ENCODE results near the gene TMEM80.
"Not testable (repeated sequence)": the region's sequence is repeated elsewhere in the genome, so short reads cannot be mapped to it uniquely, and the experiment has no call there.

TMEM80 gene

GRCh38 chr11:725624-726202, 30.1 kb downstream of the TMEM80 start:
- H3K27ac Mint-ChIP-seq, result peak overlapping the region; percentile 31
- DNase-seq (ENCODE audit: low spot score in 2 of 2) (peak in 1 of 2 donors; percentile 20), ATAC-seq (ENCODE audit: low read depth) (no peak)
- H3K4me1 Mint-ChIP-seq, result peaks cover 14% of the 10 kb centered on the region
- no peaks in the 10 kb centered on the region for H3K9me3 Mint-ChIP-seq
- no peaks in the 10 kb centered on the region for H3K36me3 Mint-ChIP-seq
- H3K4me3 Mint-ChIP-seq, result peak overlapping the region; percentile 81
- peaks cover 4% of the 10 kb centered on the region for H3K27me3 Mint-ChIP-seq

- DNase-seq (ENCODE audit: low spot score in 2 of 2), result peak in 1 of 2 donors; percentile 60
- Mint-ChIP-seq H3K36me3 (no peaks in the 10 kb centered on the region), H3K27ac (peak overlapping the region; percentile 31)
These were observed 30.9 kb downstream of the TMEM80 start for GRCh38 chr11:726278-727220.

GRCh38 chr11:727281-727701, 31.7 kb downstream of the TMEM80 start:
- Mint-ChIP-seq H3K36me3 (no peaks in the 10 kb centered on the region), H3K27me3 (peaks cover 4% of the 10 kb centered on the region), H3K27ac (no peak overlapping the region), H3K4me1 (peaks cover 10% of the 10 kb centered on the region), H3K4me3 (peak overlapping the region; percentile 44), H3K9me3 (no peaks in the 10 kb centered on the region)
- no peak for ATAC-seq (ENCODE audit: low read depth)
- peak in 1 of 2 donors; percentile 25 for DNase-seq (ENCODE audit: low spot score in 2 of 2)

More at GRCh38 chr11:726278-727220, 30.9 kb downstream of the TMEM80 start:
- peak overlapping the region; percentile 81 for H3K4me3 Mint-ChIP-seq
- H3K9me3 Mint-ChIP-seq, result no peaks in the 10 kb centered on the region
- H3K4me1 Mint-ChIP-seq, result peaks cover 11% of the 10 kb centered on the region
- peak; percentile 13 for ATAC-seq (ENCODE audit: low read depth)
- H3K27me3 Mint-ChIP-seq, result peaks cover 4% of the 10 kb centered on the region

- no peak overlapping the region for H3K27ac Mint-ChIP-seq
- peaks cover 3% of the 10 kb centered on the region for H3K27me3 Mint-ChIP-seq
- DNase-seq (ENCODE audit: low spot score in 2 of 2) (peak; percentile 76 to 89), ATAC-seq (ENCODE audit: low read depth) (peak; percentile 80)
- no peak overlapping the region for H3K4me3 Mint-ChIP-seq
- H3K9me3 Mint-ChIP-seq, result no peaks in the 10 kb centered on the region
- no peaks in the 10 kb centered on the region for H3K36me3 Mint-ChIP-seq
- peaks cover 8% of the 10 kb centered on the region for H3K4me1 Mint-ChIP-seq
These were observed 32.5 kb downstream of the TMEM80 start for GRCh38 chr11:727859-728748.

GRCh38 chr11:728901-729491, 33.4 kb downstream of the TMEM80 start:
- Mint-ChIP-seq H3K36me3 (no peaks in the 10 kb centered on the region), H3K4me3 (no peak overlapping the region), H3K9me3 (no peaks in the 10 kb centered on the region), H3K4me1 (peaks cover 4% of the 10 kb centered on the region), H3K27ac (no peak overlapping the region), H3K27me3 (peaks cover 2% of the 10 kb centered on the region)
- ATAC-seq (ENCODE audit: low read depth), result no peak
- no peak for DNase-seq (ENCODE audit: low spot score in 2 of 2)

GRCh38 chr11:729492-730074, 34.0 kb downstream of the TMEM80 start:
- DNase-seq (ENCODE audit: low spot score in 2 of 2) (no peak), ATAC-seq (ENCODE audit: low read depth) (no peak)
- no peaks in the 10 kb centered on the region for H3K9me3 Mint-ChIP-seq
- peaks cover 4% of the 10 kb centered on the region for H3K4me1 Mint-ChIP-seq
- H3K27ac Mint-ChIP-seq, result no peak overlapping the region
- H3K4me3 Mint-ChIP-seq, result no peak overlapping the region
- peaks cover 2% of the 10 kb centered on the region for H3K27me3 Mint-ChIP-seq
- H3K36me3 Mint-ChIP-seq, result no peaks in the 10 kb centered on the region

GRCh38 chr11:733072-733471, 37.5 kb downstream of the TMEM80 start:
- Mint-ChIP-seq H3K27me3 (peaks cover 9% of the 10 kb centered on the region), H3K27ac (no peak overlapping the region), H3K4me3 (no peak overlapping the region), H3K36me3 (no peaks in the 10 kb centered on the region), H3K9me3 (no peaks in the 10 kb centered on the region), H3K4me1 (peaks cover 9% of the 10 kb centered on the region)
- DNase-seq (ENCODE audit: low spot score in 2 of 2) (no peak), ATAC-seq (ENCODE audit: low read depth) (no peak)

- H3K27ac Mint-ChIP-seq; ATAC-seq (ENCODE audit: low read depth); H3K4me3 Mint-ChIP-seq; DNase-seq (ENCODE audit: low spot score in 2 of 2); H3K9me3 Mint-ChIP-seq; H3K36me3 Mint-ChIP-seq; H3K4me1 Mint-ChIP-seq: not testable (repeated sequence)
- H3K27me3 Mint-ChIP-seq, result peaks cover 14% of the 10 kb centered on the region
These were observed 38.9 kb downstream of the TMEM80 start for GRCh38 chr11:734541-734940.

GRCh38 chr11:737366-737765, 41.8 kb downstream of the TMEM80 start:
- H3K4me3 Mint-ChIP-seq, result peak overlapping the region; percentile 66
- ATAC-seq (ENCODE audit: low read depth), result peak; percentile 37
- peaks cover 12% of the 10 kb centered on the region for H3K27me3 Mint-ChIP-seq
- no peaks in the 10 kb centered on the region for H3K36me3 Mint-ChIP-seq
- H3K27ac Mint-ChIP-seq, result no peak overlapping the region
- DNase-seq (ENCODE audit: low spot score in 2 of 2), result no peak
- H3K9me3 Mint-ChIP-seq, result no peaks in the 10 kb centered on the region
- peaks cover 9% of the 10 kb centered on the region for H3K4me1 Mint-ChIP-seq

GRCh38 chr11:737899-738298, 42.3 kb downstream of the TMEM80 start:
- not testable (repeated sequence) for H3K36me3 Mint-ChIP-seq; H3K27ac Mint-ChIP-seq; H3K9me3 Mint-ChIP-seq; DNase-seq (ENCODE audit: low spot score in 2 of 2); H3K4me1 Mint-ChIP-seq
- peak overlapping the region; percentile 66 for H3K4me3 Mint-ChIP-seq
- ATAC-seq (ENCODE audit: low read depth), result peak; percentile 52
- peaks cover 12% of the 10 kb centered on the region for H3K27me3 Mint-ChIP-seq

GRCh38 chr11:742156-742546, 46.5 kb downstream of the TMEM80 start:
- ATAC-seq (ENCODE audit: low read depth) (no peak), DNase-seq (ENCODE audit: low spot score in 2 of 2) (no peak)
- Mint-ChIP-seq H3K27me3 (peaks cover 9% of the 10 kb centered on the region), H3K27ac (no peak overlapping the region), H3K4me1 (peaks cover 10% of the 10 kb centered on the region), H3K9me3 (no peaks in the 10 kb centered on the region), H3K36me3 (no peaks in the 10 kb centered on the region), H3K4me3 (no peak overlapping the region)

GRCh38 chr11:742571-743201, 47.1 kb downstream of the TMEM80 start:
- no peak for ATAC-seq (ENCODE audit: low read depth)
- peaks cover 6% of the 10 kb centered on the region for H3K4me1 Mint-ChIP-seq
- H3K9me3 Mint-ChIP-seq, result no peaks in the 10 kb centered on the region
- H3K36me3 Mint-ChIP-seq, result no peaks in the 10 kb centered on the region
- no peak overlapping the region for H3K27ac Mint-ChIP-seq
- H3K4me3 Mint-ChIP-seq, result no peak overlapping the region
- DNase-seq (ENCODE audit: low spot score in 2 of 2), result no peak
- H3K27me3 Mint-ChIP-seq, result peaks cover 6% of the 10 kb centered on the region

GRCh38 chr11:745428-745827, 49.8 kb downstream of the TMEM80 start:
- H3K4me3 Mint-ChIP-seq, result no peak overlapping the region
- ATAC-seq (ENCODE audit: low read depth), result no peak
- H3K27me3 Mint-ChIP-seq, result no peaks in the 10 kb centered on the region
- peaks cover 10% of the 10 kb centered on the region for H3K4me1 Mint-ChIP-seq
- H3K27ac Mint-ChIP-seq, result no peak overlapping the region
- no peak for DNase-seq (ENCODE audit: low spot score in 2 of 2)
- H3K9me3 Mint-ChIP-seq, result no peaks in the 10 kb centered on the region
- no peaks in the 10 kb centered on the region for H3K36me3 Mint-ChIP-seq
